ENCODE results near the gene MAP3K5. TPM values are rescaled to one million over a fixed set of nuclear protein-coding genes. Genes with fewer than 3 reads are reported as not detected.

Gene MAP3K5
- total RNA-seq, 1 experiment from 2014 or later = 0.55 TPM

- no peak for DNase-seq (ENCODE audit: low read depth, low spot score)
- in situ Hi-C loops (cut with HindIII; ENCODE audit: low pct_unique_long_range_greater_than_20kb, low sequenced_read_pairs) = no loop called here
Measured at GRCh38 chr6:136553166-136553787, 239.0 kb downstream of the MAP3K5 start.

GRCh38 chr6:136552054-136552453 lies 240.2 kb downstream of the MAP3K5 start:
- DNase-seq (ENCODE audit: low read depth, low spot score) = no peak
- in situ Hi-C loops (cut with HindIII; ENCODE audit: low pct_unique_long_range_greater_than_20kb, low sequenced_read_pairs) = no loop called here

GRCh38 chr6:136551103-136551502 lies 241.2 kb downstream of the MAP3K5 start:
- in situ Hi-C loops (cut with HindIII; ENCODE audit: low pct_unique_long_range_greater_than_20kb, low sequenced_read_pairs) = no loop called here
- no peak for DNase-seq (ENCODE audit: low read depth, low spot score)

GRCh38 chr6:136550330-136551071 lies 241.8 kb downstream of the MAP3K5 start, which contains the start of gene MAP7:
TSS of gene MAP7 (minus strand) at chr6:136550422. CDS start at chr6:136550408, 14 bp downstream.
- DNase-seq (ENCODE audit: low read depth, low spot score) = peak; percentile 69
- in situ Hi-C loops (cut with HindIII; ENCODE audit: low pct_unique_long_range_greater_than_20kb, low sequenced_read_pairs) = no loop called here

- in situ Hi-C loops (cut with HindIII; ENCODE audit: low pct_unique_long_range_greater_than_20kb, low sequenced_read_pairs) = no loop called here
Measured at GRCh38 chr6:136550045-136550329, 242.3 kb downstream of the MAP3K5 start.

GRCh38 chr6:136549300-136550044 lies 242.8 kb downstream of the MAP3K5 start:
- peak; percentile 47 for DNase-seq (ENCODE audit: low read depth, low spot score)

More at GRCh38 chr6:136550045-136550329, 242.3 kb downstream of the MAP3K5 start:
- DNase-seq (ENCODE audit: low read depth, low spot score) = no peak

GRCh38 chr6:136548582-136549299 lies 243.5 kb downstream of the MAP3K5 start:
- in situ Hi-C loops (cut with HindIII; ENCODE audit: low pct_unique_long_range_greater_than_20kb, low sequenced_read_pairs) = no loop called here
- DNase-seq (ENCODE audit: low read depth, low spot score) = no peak

More at GRCh38 chr6:136549300-136550044, 242.8 kb downstream of the MAP3K5 start:
- in situ Hi-C loops (cut with HindIII; ENCODE audit: low pct_unique_long_range_greater_than_20kb, low sequenced_read_pairs) = no loop called here

- in situ Hi-C loops (cut with HindIII; ENCODE audit: low pct_unique_long_range_greater_than_20kb, low sequenced_read_pairs) = no loop called here
- no peak for DNase-seq (ENCODE audit: low read depth, low spot score)
Measured at GRCh38 chr6:136547871-136548270, 244.4 kb downstream of the MAP3K5 start.

- DNase-seq (ENCODE audit: low read depth, low spot score) = peak; percentile 75
- in situ Hi-C loops (cut with HindIII; ENCODE audit: low pct_unique_long_range_greater_than_20kb, low sequenced_read_pairs) = no loop called here
Measured at GRCh38 chr6:136547336-136547735, 244.9 kb downstream of the MAP3K5 start.

GRCh38 chr6:136546331-136546730 lies 245.9 kb downstream of the MAP3K5 start:
- in situ Hi-C loops (cut with HindIII; ENCODE audit: low pct_unique_long_range_greater_than_20kb, low sequenced_read_pairs) = no loop called here
- DNase-seq (ENCODE audit: low read depth, low spot score) = no peak

GRCh38 chr6:136544326-136544725 lies 248.0 kb downstream of the MAP3K5 start:
- in situ Hi-C loops (cut with HindIII; ENCODE audit: low pct_unique_long_range_greater_than_20kb, low sequenced_read_pairs) = no loop called here
- DNase-seq (ENCODE audit: low read depth, low spot score) = no peak

- in situ Hi-C loops (cut with HindIII; ENCODE audit: low pct_unique_long_range_greater_than_20kb, low sequenced_read_pairs) = no loop called here
- DNase-seq (ENCODE audit: low read depth, low spot score) = no peak
Measured at GRCh38 chr6:136541395-136541794, 250.9 kb downstream of the MAP3K5 start.

GRCh38 chr6:136539967-136540652 lies 252.2 kb downstream of the MAP3K5 start:
- peak; percentile 17 for DNase-seq (ENCODE audit: low read depth, low spot score)
- in situ Hi-C loops (cut with HindIII; ENCODE audit: low pct_unique_long_range_greater_than_20kb, low sequenced_read_pairs) = no loop called here

GRCh38 chr6:136538836-136539235 lies 253.4 kb downstream of the MAP3K5 start:
- in situ Hi-C loops (cut with HindIII; ENCODE audit: low pct_unique_long_range_greater_than_20kb, low sequenced_read_pairs) = no loop called here
- DNase-seq (ENCODE audit: low read depth, low spot score) = no peak

GRCh38 chr6:136535880-136536650 lies 256.2 kb downstream of the MAP3K5 start:
- in situ Hi-C loops (cut with HindIII; ENCODE audit: low pct_unique_long_range_greater_than_20kb, low sequenced_read_pairs) = no loop called here
- DNase-seq (ENCODE audit: low read depth, low spot score) = no peak

GRCh38 chr6:136535017-136535765 lies 257.1 kb downstream of the MAP3K5 start:
- DNase-seq (ENCODE audit: low read depth, low spot score) = no peak
- in situ Hi-C loops (cut with HindIII; ENCODE audit: low pct_unique_long_range_greater_than_20kb, low sequenced_read_pairs) = no loop called here
